IPS-20b (cell line): ENCODE results near the gene FCAR.
"Not testable (repeated sequence)": the region's sequence is repeated elsewhere in the genome, so short reads cannot be mapped to it uniquely, and the experiment has no call there.

Experiments used
- H3K27ac ChIP-seq: one replicate; pipeline ENCODE4 v1.5.1; 2013; ENCODE audit warnings: low read length
- H3K27me3 ChIP-seq: 2 replicates; pipeline ENCODE4 v1.6.1; 2013; ENCODE audit warnings: mild to moderate bottlenecking, low read length, inconsistent platforms; ENCODE audit not compliant: insufficient read depth
- H3K36me3 ChIP-seq: 2 replicates; pipeline ENCODE4 v1.6.1; 2013; ENCODE audit warnings: low read depth, mild to moderate bottlenecking, inconsistent platforms, low read length, moderate library complexity; ENCODE audit not compliant: insufficient read depth
- H3K4me1 ChIP-seq: 2 replicates; pipeline ENCODE4 v1.6.1; 2013; ENCODE audit warnings: mild to moderate bottlenecking, control low read depth, inconsistent platforms, low read length, moderate library complexity; ENCODE audit not compliant: insufficient read depth
- H3K4me3 ChIP-seq: 2 replicates; pipeline ENCODE4 v1.5.1; 2013; ENCODE audit warnings: mild to moderate bottlenecking, low read length, inconsistent platforms
- H3K9ac ChIP-seq: 2 replicates; pipeline ENCODE4 v1.6.1; 2013; ENCODE audit warnings: low read depth, mild to moderate bottlenecking, inconsistent platforms, low read length, moderate library complexity
- H3K9me3 ChIP-seq: 2 replicates; pipeline ENCODE4 v1.6.1; 2013; ENCODE audit warnings: mild to moderate bottlenecking, low read depth, low read length, inconsistent platforms; ENCODE audit not compliant: insufficient read depth

FCAR gene

DNA sequence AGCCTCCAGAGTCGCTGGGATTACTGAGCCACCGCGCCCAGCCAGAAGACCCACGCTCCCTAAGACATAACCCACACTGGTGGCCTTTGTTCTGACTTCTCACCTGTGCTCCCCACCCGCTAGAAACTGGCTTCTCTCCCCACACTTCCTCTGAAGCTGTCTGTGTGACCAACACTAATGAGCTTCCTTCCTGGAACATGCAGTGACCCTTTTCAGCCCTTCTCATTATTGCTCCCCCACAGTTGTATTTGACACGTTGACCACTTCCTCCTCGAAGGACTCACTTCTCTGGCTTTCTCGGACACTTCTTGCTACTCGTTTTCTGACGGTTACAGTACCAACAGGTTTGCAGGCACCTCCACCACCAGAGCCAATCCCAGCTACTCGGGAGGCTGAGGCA lies 42.8 kb downstream of the FCAR start:
- Histone ChIP-seq H3K4me1 (no peaks in the 10 kb centered on the region), H3K9me3 (no peaks in the 10 kb centered on the region), H3K4me3 (no peak overlapping the region), H3K9ac (no peak overlapping the region), H3K36me3 (no peaks in the 10 kb centered on the region), H3K27ac (no peak overlapping the region), H3K27me3 (no peaks in the 10 kb centered on the region)

DNA sequence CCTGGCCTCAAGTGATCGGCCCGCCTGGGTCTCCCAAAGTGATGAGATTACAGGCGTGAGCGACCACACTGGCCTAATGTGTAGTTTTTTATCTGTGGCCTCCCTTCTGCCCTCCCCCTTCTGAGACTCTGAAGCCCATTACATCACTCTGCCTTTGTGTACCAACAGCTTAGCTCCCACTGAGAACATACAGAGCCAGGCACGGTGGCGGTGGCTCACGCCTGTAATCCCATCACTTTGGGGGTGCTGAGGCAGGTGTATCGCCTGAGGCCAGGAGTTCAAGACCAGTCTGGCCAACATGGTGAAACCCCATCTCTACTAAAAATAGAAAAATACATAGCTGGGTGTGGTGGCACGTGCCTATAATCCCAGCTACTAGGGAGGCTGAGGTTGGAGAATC lies 44.5 kb downstream of the FCAR start:
- Histone ChIP-seq H3K4me3 (no peak overlapping the region), H3K36me3 (no peaks in the 10 kb centered on the region), H3K9ac (no peak overlapping the region), H3K27me3 (no peaks in the 10 kb centered on the region), H3K27ac (no peak overlapping the region), H3K9me3 (no peaks in the 10 kb centered on the region), H3K4me1 (no peaks in the 10 kb centered on the region)

DNA sequence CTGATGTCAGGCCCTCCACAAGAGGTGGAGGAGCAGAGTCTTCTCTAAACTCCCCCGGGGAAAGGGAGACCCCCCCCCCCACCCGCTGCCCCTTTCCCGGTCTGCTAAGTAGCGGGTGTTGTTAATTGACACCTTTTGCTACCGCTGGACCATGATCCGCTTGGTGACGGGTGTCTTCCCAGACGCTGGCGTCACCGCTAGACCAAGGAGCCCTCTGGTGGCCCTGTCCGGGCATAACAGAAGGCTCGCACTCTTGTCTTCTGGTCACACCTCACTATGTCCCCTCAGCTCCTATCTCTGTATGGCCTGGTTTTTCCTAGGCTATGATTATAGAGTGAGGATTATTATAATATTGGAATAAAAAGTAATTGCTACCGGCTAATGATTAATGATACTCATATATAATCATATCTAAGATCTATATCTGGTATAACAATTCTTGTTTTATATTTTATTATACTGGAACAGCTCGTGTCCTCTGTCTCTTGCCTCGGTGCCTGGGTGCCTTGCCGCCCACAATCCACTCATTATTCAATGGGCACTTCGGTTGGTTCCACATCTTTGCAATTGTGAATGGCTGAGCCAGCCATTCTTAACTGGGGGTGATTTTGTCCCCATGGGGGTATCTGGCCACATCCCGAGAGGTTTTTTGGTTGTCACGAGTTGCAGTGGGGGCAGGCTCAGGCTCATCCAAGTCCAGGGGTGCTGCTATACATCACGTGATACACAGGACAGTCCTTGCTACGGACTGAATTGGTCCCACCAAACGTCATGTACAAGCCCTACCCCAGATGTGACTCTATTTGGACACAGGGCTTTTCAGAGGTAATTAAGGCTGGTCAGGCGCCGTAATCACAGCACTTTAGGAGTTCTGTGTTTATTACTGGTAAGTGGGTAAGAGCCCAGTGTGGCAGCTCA lies 45.9 kb downstream of the FCAR start:
- not testable (repeated sequence) for H3K27ac ChIP-seq, H3K9me3 ChIP-seq

DNA sequence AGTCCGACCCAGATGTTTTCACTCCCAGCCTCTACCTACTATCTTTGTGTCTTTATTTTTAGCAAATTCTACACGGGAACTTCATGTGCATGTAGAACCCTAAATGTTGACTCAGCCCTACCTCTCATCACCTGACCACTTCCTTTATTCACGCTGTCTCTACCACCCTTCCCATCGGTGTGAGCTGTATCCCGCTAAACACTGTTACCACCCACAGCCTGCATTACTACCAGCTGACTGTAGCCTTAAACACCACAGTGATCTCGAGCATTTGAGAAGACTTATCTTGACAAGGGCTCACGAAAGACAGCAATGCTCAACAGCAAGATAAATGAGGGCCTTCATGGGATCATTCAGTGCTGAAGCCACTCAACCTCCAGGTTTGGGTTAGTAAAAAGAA lies 47.0 kb downstream of the FCAR start:
- Histone ChIP-seq H3K27me3 (no peaks in the 10 kb centered on the region), H3K27ac (no peak overlapping the region)

More for the DNA sequence above, 45.9 kb downstream of the FCAR start:
- H3K27me3 ChIP-seq, H3K36me3 ChIP-seq, H3K9ac ChIP-seq, H3K4me3 ChIP-seq, H3K4me1 ChIP-seq: not testable (repeated sequence)

DNA sequence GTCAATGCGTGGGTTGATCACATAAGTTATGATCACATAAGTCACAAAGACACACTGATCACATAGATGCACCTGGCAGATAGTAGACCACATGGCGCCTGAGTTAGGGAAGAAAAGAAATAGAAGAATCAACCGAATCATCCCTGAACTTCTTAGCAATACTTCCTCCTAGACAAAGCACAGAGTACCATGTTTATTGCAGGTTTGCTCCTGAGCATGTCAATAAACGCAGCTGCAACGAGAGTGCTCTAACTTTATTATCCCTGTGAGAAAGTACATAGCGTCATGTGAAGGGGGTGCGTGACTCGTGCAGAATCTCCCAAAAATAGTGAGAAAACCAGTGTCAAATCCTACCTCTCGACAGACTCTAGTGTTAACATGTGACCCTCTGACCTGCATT lies 49.2 kb downstream of the FCAR start:
- H3K27ac ChIP-seq, result no peak overlapping the region
- no peak overlapping the region for H3K4me3 ChIP-seq
- H3K9ac ChIP-seq, result no peak overlapping the region
- H3K27me3 ChIP-seq, result no peaks in the 10 kb centered on the region
- H3K4me1 ChIP-seq, result no peaks in the 10 kb centered on the region
- H3K36me3 ChIP-seq, result no peaks in the 10 kb centered on the region
- H3K9me3 ChIP-seq, result peaks cover 10% of the 10 kb centered on the region

More for the DNA sequence above, 47.0 kb downstream of the FCAR start:
- Histone ChIP-seq H3K36me3 (no peaks in the 10 kb centered on the region), H3K9me3 (no peaks in the 10 kb centered on the region; the same call in 1 of the 2 replicates), H3K4me3 (no peak overlapping the region), H3K4me1 (no peaks in the 10 kb centered on the region), H3K9ac (no peak overlapping the region)

DNA sequence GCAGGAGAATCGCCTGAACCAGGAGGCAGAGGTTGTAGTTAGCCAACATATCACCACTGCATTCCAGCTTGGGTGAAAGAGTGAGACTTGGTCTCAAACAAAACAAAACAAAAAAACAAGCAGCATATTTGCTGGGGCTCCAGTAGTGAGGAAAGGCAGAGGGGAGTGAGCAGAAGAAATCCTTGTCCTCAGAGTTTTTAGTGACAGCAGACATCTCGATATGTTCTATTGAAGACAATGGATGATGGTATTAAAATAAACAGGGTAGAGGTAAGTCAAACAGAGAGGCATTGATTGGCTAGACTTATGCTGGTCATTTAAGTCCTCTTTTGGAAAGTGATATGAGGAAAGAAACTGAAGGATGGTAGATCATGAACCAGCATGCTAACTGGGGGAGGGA lies 54.3 kb downstream of the FCAR start:
- Histone ChIP-seq H3K4me1 (no peaks in the 10 kb centered on the region), H3K9ac (no peak overlapping the region), H3K4me3 (no peak overlapping the region), H3K27ac (no peak overlapping the region), H3K9me3 (peaks cover 22% of the 10 kb centered on the region), H3K27me3 (no peaks in the 10 kb centered on the region), H3K36me3 (no peaks in the 10 kb centered on the region)

DNA sequence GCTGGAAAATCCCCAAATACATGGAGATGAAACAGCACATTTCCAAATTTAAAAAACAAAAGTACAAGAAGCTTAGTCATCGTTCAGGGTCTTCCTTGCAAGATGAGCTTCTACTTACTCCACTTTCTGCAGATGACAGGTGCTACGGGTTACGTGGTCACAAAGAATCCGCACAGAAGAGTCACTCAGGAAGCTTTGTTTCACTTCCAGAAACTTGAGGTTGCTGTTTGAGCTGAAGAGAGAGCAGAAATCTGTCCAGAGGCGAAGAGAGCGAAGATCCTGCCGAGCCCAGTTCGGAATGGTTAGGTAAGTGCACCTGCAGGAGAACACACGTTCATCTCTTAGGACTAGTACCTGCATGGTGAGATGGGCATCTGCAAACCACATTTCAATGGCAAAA lies 63.9 kb downstream of the FCAR start:
- H3K4me3 ChIP-seq, result no peak overlapping the region
- H3K9ac ChIP-seq, result no peak overlapping the region
- H3K27me3 ChIP-seq, result no peaks in the 10 kb centered on the region
- H3K9me3 ChIP-seq, result no peaks in the 10 kb centered on the region
- H3K36me3 ChIP-seq, result no peaks in the 10 kb centered on the region
- no peak overlapping the region for H3K27ac ChIP-seq
- no peaks in the 10 kb centered on the region; the same call in 1 of the 2 replicates for H3K4me1 ChIP-seq

DNA sequence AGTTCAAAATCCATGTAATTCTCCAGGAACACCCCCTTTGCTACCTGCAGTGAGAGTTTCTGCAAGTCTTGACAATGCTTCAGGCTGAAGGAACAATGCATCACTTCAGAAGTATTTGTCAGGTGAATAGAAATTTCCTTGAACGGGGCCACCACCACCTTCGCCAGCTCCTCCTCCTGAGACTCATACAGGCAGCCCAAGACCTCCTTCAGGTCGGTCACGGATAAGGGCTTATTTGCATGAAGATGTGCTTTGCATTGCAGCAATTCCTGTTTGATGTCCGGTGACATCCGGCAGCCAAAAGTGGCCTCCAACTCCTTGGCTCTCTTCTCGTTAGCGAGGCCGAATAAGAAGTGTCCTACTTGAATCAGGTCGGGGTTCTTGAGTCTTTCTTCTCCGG lies 64.9 kb downstream of the FCAR start:
- Histone ChIP-seq H3K27me3 (no peaks in the 10 kb centered on the region), H3K4me1 (no peaks in the 10 kb centered on the region; the same call in 1 of the 2 replicates), H3K9ac (no peak overlapping the region), H3K27ac (no peak overlapping the region), H3K9me3 (no peaks in the 10 kb centered on the region), H3K36me3 (no peaks in the 10 kb centered on the region), H3K4me3 (no peak overlapping the region)

DNA sequence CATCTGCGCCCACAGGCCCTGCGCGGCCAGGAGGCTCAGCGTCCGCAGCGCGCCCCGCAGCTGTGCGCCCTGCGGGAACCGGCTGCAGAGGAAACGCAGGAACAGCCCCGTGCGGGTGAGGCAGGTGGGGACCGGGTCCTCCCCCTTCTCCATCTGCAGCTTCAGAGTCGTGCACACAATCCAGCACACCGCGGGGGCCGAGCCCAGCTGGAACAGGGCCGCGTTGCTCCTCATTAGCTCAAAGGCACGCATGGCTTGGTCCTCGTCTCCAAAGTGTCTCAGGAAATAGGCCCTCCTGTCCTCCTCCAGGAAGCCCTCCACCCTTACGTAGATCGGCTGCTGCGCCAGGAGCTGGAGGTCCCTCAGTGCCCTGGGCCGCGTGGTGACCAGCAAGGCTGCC lies 65.5 kb downstream of the FCAR start:
- H3K9me3 ChIP-seq, H3K4me1 ChIP-seq, H3K36me3 ChIP-seq, H3K4me3 ChIP-seq, H3K27me3 ChIP-seq, H3K27ac ChIP-seq, H3K9ac ChIP-seq: not testable (repeated sequence)
